ENCODE data around the gene NKAPL.

DNA sequence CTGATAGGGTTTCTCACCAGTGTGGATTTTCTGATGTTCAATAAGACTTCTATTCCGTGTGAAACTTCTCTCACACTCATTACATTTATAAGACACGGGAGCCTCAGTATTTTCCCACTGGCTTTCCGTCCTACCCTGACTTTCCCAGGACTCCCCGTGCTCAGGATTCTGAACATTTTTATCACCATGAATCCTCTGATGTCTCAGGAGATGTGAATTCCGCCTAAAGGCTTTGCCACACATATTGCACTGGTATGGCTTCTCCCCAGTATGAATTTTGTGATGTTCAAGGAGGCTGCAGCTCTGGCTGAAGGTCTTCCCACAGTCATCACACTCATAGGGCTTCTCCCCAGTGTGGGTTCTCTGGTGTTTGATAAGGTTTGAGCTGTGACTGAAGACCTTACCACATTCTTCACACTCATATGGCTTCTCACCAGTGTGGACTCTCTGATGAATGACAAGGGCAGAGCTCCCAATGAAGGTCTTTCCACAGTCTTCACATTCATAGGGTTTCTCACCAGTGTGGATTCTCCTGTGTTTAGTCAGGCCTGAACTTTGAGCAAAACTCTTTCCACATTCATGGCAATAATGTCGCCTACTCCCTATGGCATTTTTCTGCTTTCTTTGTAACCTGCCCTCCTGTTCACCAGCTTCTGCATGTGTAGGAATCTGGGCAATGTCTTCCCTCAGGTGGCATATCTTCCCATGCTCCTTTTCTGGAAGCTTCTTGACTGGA, 13.7 kb upstream of the NKAPL start:
- TF ChIP-seq, protein P1, sequence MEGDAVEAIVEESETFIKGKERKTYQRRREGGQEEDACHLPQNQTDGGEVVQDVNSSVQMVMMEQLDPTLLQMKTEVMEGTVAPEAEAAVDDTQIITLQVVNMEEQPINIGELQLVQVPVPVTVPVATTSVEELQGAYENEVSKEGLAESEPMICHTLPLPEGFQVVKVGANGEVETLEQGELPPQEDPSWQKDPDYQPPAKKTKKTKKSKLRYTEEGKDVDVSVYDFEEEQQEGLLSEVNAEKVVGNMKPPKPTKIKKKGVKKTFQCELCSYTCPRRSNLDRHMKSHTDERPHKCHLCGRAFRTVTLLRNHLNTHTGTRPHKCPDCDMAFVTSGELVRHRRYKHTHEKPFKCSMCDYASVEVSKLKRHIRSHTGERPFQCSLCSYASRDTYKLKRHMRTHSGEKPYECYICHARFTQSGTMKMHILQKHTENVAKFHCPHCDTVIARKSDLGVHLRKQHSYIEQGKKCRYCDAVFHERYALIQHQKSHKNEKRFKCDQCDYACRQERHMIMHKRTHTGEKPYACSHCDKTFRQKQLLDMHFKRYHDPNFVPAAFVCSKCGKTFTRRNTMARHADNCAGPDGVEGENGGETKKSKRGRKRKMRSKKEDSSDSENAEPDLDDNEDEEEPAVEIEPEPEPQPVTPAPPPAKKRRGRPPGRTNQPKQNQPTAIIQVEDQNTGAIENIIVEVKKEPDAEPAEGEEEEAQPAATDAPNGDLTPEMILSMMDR (conservative IDR thresholded peaks at IDR 0.05 in 1 of 2, IDR thresholded peaks at IDR 0.05 in 1 of 2; ENCODE audit: low read depth in 1 of 2, low read length in 2 of 2) = no peak
- no peak for TF ChIP-seq EZH2 (IDR thresholded peaks at IDR 0.05; ENCODE audit: low read length, missing control alignments)

Measured in fibroblast of lung (primary cell).